Pancreas (tissue), 10 donors: ENCODE measurements around the gene METTL1. TPM values are rescaled to one million over a fixed set of nuclear protein-coding genes. Genes with fewer than 3 reads are reported as not detected.

Experiments used
- ATAC-seq, 4 donors: fragments of 200-7000 bp; cut with Tn5 transposase; one replicate each; pipeline versions ENCODE4 v1.8.0 to v1.9.1; 2020; ENCODE audit warnings: mild to moderate bottlenecking in 4 of 4, moderate library complexity in 4 of 4
- DNase-seq, 6 donors: peaks; one replicate each; pipeline ENCODE4 v3.0.0-alpha.2; 2020
- FAIRE-seq: peaks from 2 replicates; lab custom pipeline; 2012; peaks lifted over from hg19 to GRCh38; lab: Jason Lieb, UNC
- H3K27ac ChIP-seq, 4 donors: fragments of 200-600 bp; sonication (generic); 1 replicate in 3 of 4; 2 replicates in 1 of 4; pipeline versions ENCODE4 v1.5.0 to v1.8.0; 2020
- H3K27me3 ChIP-seq, 4 donors: fragments of 200-600 bp; one replicate each; pipeline ENCODE4 v1.8.0; 2021
- H3K36me3 ChIP-seq, 3 donors: fragments of 200-600 bp; sonication (generic) in 1 of 3; one replicate each; pipeline versions ENCODE4 v1.5.0 to v1.8.0; 2020 to 2021
- H3K4me1 ChIP-seq, 3 donors: fragments of 200-600 bp; one replicate each; pipeline ENCODE4 v1.8.0; 2021
- H3K4me3 ChIP-seq, 4 donors: fragments of 200-600 bp; sonication (generic) in 2 of 4; one replicate each; pipeline versions ENCODE4 v1.5.0 to v1.8.0; 2020 to 2021
- H3K9me3 ChIP-seq, 4 donors: fragments of 200-600 bp; one replicate each; pipeline ENCODE4 v1.8.0; 2021
- WGBS, 2 donors: extraction: QIAGEN DNeasy Blood & Tissue Kit; methylation state at CpG; one replicate each; pipeline ENCODE4 v1.1.7; 2013; 5-methylcytosine and 5-hydroxymethylcytosine counted together
- intact Hi-C, 3 donors: fragments of 100-400 bp; cut with DNase I; formaldehyde crosslinking; loops; one replicate each; pipeline versions ENCODE4 v1.11.1 to v1.14.2; 2022
- microRNA-seq, 2 donors: library from miRNA; unstranded; fragments of <30 nt; microRNA quantifications; one replicate each; pipeline versions ENCODE4 to v1.1.0, GENCODE V29; 2019 to 2020
- polyA plus RNA-seq, 2 donors: library from polyadenylated mRNA; stranded (reverse); fragments of 200-250 nt; gene quantifications; one replicate each; pipeline ENCODE4 v1.2.3, GENCODE V29; 2013
- total RNA-seq, 6 donors: library from RNA; stranded (reverse); fragmentation: NEBNext Ultra II Directional in 4 of 6; extraction: Animal tissue kit (Norgen Biotek cat#: 25700) in 4 of 6; gene quantifications; one replicate each; pipeline versions ENCODE4 v1.2.1 to v1.2.4, GENCODE V29; 2021 to 2023
- TF ChIP-seq, protein P1 (sequence below), 4 donors: fragments of 200-600 bp; sonication (generic) in 3 of 4; IDR thresholded peaks; one replicate each; pipeline versions ENCODE4 v1.5.0 to v1.8.0; 2021; ENCODE audit warnings: antibody characterized with exemption in 4 of 4
- donor health status: healthy with polysubstance abuse.
- donor health status: DM: no; HTN: no; CAD: no; lungs with moderate emphysema.
- donor health status: DM: no; HTN: no; CAD: no.
- donor health status: control.
- donor health status: control.
- donor health status: Bipolar disorder and iron deficiency.
- donor health status: DM: yes; HTN: yes; CAD: no.
- donor health status: DM: no; HTN: no; CAD: no.
- donor health status: DM: no; HTN: no; CAD: no.
- donor health status: DM: yes; HTN: yes; CAD: no.

Gene METTL1
- total and polyA plus RNA-seq, 8 donors, result 11.5 to 55.9 (median 23.0) TPM

DNA sequence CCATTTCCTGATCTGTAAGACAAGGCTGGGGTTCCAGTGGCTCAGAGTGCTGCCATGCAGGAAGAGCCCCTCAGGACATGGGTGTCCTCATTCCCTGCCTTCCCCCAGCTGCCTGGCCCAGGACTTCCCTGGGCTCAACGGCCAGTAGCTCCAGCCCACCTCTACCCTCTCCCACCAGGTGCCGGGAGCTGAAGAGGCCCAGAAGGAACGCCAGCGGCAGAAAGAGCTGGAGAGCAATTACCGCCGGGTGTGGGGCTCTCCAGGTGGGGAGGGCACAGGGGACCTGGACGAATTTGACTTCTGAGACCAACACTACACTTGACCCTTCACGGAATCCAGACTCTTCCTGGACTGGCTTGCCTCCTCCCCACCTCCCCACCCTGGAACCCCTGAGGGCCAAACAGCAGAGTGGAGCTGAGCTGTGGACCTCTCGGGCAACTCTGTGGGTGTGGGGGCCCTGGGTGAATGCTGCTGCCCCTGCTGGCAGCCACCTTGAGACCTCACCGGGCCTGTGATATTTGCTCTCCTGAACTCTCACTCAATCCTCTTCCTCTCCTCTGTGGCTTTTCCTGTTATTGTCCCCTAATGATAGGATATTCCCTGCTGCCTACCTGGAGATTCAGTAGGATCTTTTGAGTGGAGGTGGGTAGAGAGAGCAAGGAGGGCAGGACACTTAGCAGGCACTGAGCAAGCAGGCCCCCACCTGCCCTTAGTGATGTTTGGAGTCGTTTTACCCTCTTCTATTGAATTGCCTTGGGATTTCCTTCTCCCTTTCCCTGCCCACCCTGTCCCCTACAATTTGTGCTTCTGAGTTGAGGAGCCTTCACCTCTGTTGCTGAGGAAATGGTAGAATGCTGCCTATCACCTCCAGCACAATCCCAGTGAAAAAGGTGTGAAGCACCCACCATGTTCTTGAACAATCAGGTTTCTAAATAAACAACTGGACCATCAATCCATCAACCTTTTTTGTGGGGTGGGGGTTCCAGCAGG, 51.0 kb downstream of the METTL1 start:
- Histone ChIP-seq H3K9me3 (no peaks in the 10 kb centered on the region), H3K4me3 (no peak overlapping the region), H3K4me1 (no peaks in the 10 kb centered on the region), H3K27me3 (no peaks in the 10 kb centered on the region), H3K27ac (no peak overlapping the region), H3K36me3 (peaks cover 14 to 46% (median 28%) of the 10 kb centered on the region in 3 donors)
- no peak for ATAC-seq
- FAIRE-seq, result no peak
- DNase-seq, result no peak
- 81 to 87% methylated on average over 11 of the region's 11 CpGs for WGBS, 2 donors
- TF ChIP-seq, protein P1, sequence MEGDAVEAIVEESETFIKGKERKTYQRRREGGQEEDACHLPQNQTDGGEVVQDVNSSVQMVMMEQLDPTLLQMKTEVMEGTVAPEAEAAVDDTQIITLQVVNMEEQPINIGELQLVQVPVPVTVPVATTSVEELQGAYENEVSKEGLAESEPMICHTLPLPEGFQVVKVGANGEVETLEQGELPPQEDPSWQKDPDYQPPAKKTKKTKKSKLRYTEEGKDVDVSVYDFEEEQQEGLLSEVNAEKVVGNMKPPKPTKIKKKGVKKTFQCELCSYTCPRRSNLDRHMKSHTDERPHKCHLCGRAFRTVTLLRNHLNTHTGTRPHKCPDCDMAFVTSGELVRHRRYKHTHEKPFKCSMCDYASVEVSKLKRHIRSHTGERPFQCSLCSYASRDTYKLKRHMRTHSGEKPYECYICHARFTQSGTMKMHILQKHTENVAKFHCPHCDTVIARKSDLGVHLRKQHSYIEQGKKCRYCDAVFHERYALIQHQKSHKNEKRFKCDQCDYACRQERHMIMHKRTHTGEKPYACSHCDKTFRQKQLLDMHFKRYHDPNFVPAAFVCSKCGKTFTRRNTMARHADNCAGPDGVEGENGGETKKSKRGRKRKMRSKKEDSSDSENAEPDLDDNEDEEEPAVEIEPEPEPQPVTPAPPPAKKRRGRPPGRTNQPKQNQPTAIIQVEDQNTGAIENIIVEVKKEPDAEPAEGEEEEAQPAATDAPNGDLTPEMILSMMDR (IDR thresholded peaks at IDR 0.05), result no peak
- intact Hi-C loops, result no loop called here

DNA sequence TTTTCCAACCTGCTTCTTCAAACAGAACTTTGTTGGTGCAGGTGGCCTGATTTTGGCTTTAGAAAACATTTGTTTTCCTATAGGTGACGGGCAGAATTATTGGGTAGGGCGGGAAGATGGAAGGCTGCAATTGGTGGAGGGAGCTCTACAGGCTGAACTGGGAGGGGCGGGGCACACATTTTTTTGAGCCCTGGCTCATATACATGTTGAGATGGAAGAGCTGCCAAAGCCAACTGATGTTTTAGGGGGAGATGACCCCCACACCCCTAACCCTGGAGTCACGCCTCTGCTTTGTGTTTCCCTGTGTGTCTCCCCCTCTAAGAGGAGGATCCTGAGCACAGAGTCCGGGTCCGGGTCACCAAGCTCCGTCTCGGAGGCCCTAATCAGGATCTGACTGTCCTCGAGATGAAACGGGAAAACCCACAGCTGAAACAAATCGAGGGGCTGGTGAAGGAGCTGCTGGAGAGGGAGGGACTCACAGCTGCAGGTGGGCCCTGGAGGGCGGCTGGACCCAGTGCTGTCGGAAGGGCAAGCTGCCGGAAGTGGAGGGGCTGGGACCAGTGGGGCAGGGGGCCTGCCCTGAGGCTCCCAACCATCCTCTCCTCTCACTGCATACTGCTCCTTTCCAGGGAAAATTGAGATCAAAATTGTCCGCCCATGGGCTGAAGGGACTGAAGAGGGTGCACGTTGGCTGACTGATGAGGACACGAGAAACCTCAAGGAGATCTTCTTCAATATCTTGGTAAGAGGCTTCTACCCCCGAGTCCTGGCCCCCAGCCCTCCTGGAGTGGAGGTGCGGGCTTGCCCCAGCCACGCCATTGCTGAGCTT, 51.9 kb downstream of the METTL1 start:
- ATAC-seq (no peak), FAIRE-seq (no peak), DNase-seq (no peak)
- Histone ChIP-seq H3K36me3 (peaks cover 14 to 47% (median 28%) of the 10 kb centered on the region in 3 donors), H3K4me1 (no peaks in the 10 kb centered on the region), H3K4me3 (no peak overlapping the region), H3K9me3 (no peaks in the 10 kb centered on the region), H3K27me3 (no peaks in the 10 kb centered on the region), H3K27ac (no peak overlapping the region)
- TF ChIP-seq, protein P1 (IDR thresholded peaks at IDR 0.05), result no peak
- intact Hi-C loops, result no loop called here
- WGBS, 2 donors, result 89 to 91% methylated on average over 20 of the region's 20 CpGs

DNA sequence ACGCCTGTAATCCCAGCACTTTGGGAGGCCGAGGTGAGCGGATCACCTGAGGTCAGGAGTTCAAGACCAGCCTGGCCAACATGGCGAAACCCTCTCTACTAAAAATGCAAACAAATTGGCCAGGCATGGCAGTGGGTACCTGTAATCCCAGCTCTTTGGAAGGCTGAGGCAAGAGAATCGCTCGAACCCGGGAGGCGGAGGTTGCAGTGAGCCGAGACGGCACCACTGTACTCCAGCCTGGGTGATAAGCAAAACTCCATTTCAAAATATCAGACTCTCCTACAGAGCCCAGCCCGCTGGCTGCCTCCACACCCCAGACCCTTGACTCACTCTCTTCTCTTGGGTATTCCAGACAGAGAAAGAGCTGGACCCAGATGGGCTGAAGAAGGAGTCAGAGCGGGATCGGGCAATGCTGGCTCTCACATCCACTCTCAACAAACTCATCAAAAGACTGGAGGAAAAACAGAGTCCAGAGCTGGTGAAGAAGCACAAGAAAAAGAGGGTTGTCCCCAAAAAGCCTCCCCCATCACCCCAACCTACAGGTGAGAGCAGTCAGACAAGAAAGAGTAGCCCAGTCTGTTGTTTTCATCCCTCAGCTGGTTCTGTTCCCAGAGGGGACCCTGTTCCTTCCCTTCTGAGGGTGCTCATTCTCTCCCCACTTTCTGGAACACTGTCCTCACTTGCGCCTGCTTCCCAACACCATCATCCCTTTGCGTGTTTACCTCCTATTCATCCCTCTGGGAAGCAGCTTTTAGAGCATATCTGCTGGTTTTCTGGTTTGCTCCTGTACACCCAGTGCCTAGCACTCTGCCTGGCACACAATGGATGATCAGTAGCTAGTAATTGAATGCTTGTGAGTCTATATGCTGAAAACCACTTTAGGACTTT, 53.0 kb downstream of the METTL1 start:
- Histone ChIP-seq H3K4me1 (no peaks in the 10 kb centered on the region), H3K4me3 (no peak overlapping the region), H3K9me3 (no peaks in the 10 kb centered on the region), H3K27me3 (no peaks in the 10 kb centered on the region), H3K27ac (no peak overlapping the region), H3K36me3 (peaks cover 14 to 47% (median 28%) of the 10 kb centered on the region in 3 donors)
- intact Hi-C loops, result no loop called here
- TF ChIP-seq, protein P1 (IDR thresholded peaks at IDR 0.05), result no peak
- DNase-seq, result no peak
- 97 to 98% methylated on average over 15 of the region's 15 CpGs for WGBS, 2 donors
- ATAC-seq, result no peak
- no peak for FAIRE-seq

Small RNAs within 50 kb of the gene (microRNA-seq; reads per million reads assigned to microRNA genes)
- gene MIR6759, result 0 reads per million in 2 donors

Other genes with a start within 250 kb of the METTL1 start
- 10 to 100 TPM; 37.4 to 66.1 (median 46.1) TPM for gene MBD6, start 249.3 kb downstream of the METTL1 start, total RNA-seq
- gene MBD6, start 249.3 kb downstream of the METTL1 start, polyA plus RNA-seq, result 10 to 100 TPM; 62.9 to 87.1 TPM
- gene DCTN2, start 224.9 kb downstream of the METTL1 start, total RNA-seq, result 10 to 100 TPM; 54.9 to 66.2 (median 63.5) TPM
- 100 to 1,000 TPM in 1 of 2 donors, 10 to 100 TPM in 1; 73.7 to 117 TPM for gene DCTN2, start 224.9 kb downstream of the METTL1 start, polyA plus RNA-seq
- under 1 TPM; 0.25 to 0.95 (median 0.47) TPM for gene KIF5A, start 222.1 kb downstream of the METTL1 start, total RNA-seq
- 1 to 10 TPM in 1 of 2 donors, under 1 TPM in 1; 0.76 to 2.9 TPM for gene KIF5A, start 222.1 kb downstream of the METTL1 start, polyA plus RNA-seq
- gene PIP4K2C, start 180.9 kb downstream of the METTL1 start, total RNA-seq, result 10 to 100 TPM; 11.3 to 17.0 (median 15.4) TPM
- 10 to 100 TPM in 1 of 2 donors, 1 to 10 TPM in 1; 5.3 to 15.9 TPM for gene PIP4K2C, start 180.9 kb downstream of the METTL1 start, polyA plus RNA-seq
- 10 to 100 TPM in 4 of 6 donors, 1 to 10 TPM in 2; 9.0 to 22.9 (median 12.1) TPM for gene DTX3, start 167.3 kb downstream of the METTL1 start, total RNA-seq
- gene DTX3, start 167.3 kb downstream of the METTL1 start, polyA plus RNA-seq, result 10 to 100 TPM; 36.6 to 71.7 TPM
- gene ARHGEF25, start 160.7 kb downstream of the METTL1 start, total RNA-seq, result 1 to 10 TPM; 1.8 to 7.0 (median 3.3) TPM
- gene ARHGEF25, start 160.7 kb downstream of the METTL1 start, polyA plus RNA-seq, result 10 to 100 TPM; 16.5 to 22.1 TPM
- under 1 TPM in 5 of 6 donors, not detected in 1; 0.04 to 0.78 (median 0.24) TPM for gene B4GALNT1, start 138.9 kb downstream of the METTL1 start, total RNA-seq
- 1 to 10 TPM in 1 of 2 donors, under 1 TPM in 1; 0.61 to 1.1 TPM for gene B4GALNT1, start 138.9 kb downstream of the METTL1 start, polyA plus RNA-seq
- 100 to 1,000 TPM; 177 to 254 (median 196) TPM for gene OS9, start 78.0 kb downstream of the METTL1 start, total RNA-seq
- gene OS9, start 78.0 kb downstream of the METTL1 start, polyA plus RNA-seq, result 100 to 1,000 TPM; 177 to 192 TPM
- 1 to 10 TPM in 1 of 6 donors, under 1 TPM in 5; 0.24 to 1.2 (median 0.72) TPM for gene AGAP2, start 33.4 kb downstream of the METTL1 start, total RNA-seq
- 1 to 10 TPM in 1 of 2 donors, under 1 TPM in 1; 0.87 to 3.0 TPM for gene AGAP2, start 33.4 kb downstream of the METTL1 start, polyA plus RNA-seq
- gene TSPAN31, start 27.1 kb downstream of the METTL1 start, total RNA-seq, result 10 to 100 TPM; 12.2 to 17.9 (median 14.5) TPM
- 10 to 100 TPM; 13.0 to 29.8 TPM for gene TSPAN31, start 27.1 kb downstream of the METTL1 start, polyA plus RNA-seq
- gene CDK4, start 19.8 kb downstream of the METTL1 start, total RNA-seq, result 10 to 100 TPM; 30.6 to 48.5 (median 40.3) TPM
- gene CDK4, start 19.8 kb downstream of the METTL1 start, polyA plus RNA-seq, result 10 to 100 TPM; 26.7 to 43.4 TPM
- 10 to 100 TPM in 1 of 6 donors, 1 to 10 TPM in 5; 6.7 to 11.3 (median 7.6) TPM for gene MARCHF9, start 17.0 kb downstream of the METTL1 start, total RNA-seq
- 10 to 100 TPM; 17.2 to 32.5 TPM for gene MARCHF9, start 17.0 kb downstream of the METTL1 start, polyA plus RNA-seq
- gene CYP27B1, start 5.0 kb downstream of the METTL1 start, total RNA-seq, result 1 to 10 TPM; 2.1 to 5.8 (median 3.8) TPM
- 1 to 10 TPM; 1.6 to 3.3 TPM for gene CYP27B1, start 5.0 kb downstream of the METTL1 start, polyA plus RNA-seq
- 10 to 100 TPM in 5 of 6 donors, 1 to 10 TPM in 1; 9.3 to 20.8 (median 16.0) TPM for gene EEF1AKMT3, start 509 bp upstream of the METTL1 start, total RNA-seq
- 1 to 10 TPM; 3.7 to 7.2 TPM for gene EEF1AKMT3, start 509 bp upstream of the METTL1 start, polyA plus RNA-seq
- 10 to 100 TPM in 4 of 6 donors, 1 to 10 TPM in 2; 7.2 to 14.2 (median 12.1) TPM for gene TSFM, start 10.7 kb upstream of the METTL1 start, total RNA-seq
- gene TSFM, start 10.7 kb upstream of the METTL1 start, polyA plus RNA-seq, result 10 to 100 TPM; 13.2 to 16.7 TPM
- gene AVIL, start 46.6 kb upstream of the METTL1 start, total RNA-seq, result 10 to 100 TPM in 1 of 6 donors, 1 to 10 TPM in 5; 1.6 to 11.7 (median 3.7) TPM
- gene AVIL, start 46.6 kb upstream of the METTL1 start, polyA plus RNA-seq, result 10 to 100 TPM; 11.7 to 15.9 TPM
- 100 to 1,000 TPM in 2 of 6 donors, 10 to 100 TPM in 4; 88.8 to 165 (median 94.5) TPM for gene CTDSP2, start 74.6 kb upstream of the METTL1 start, total RNA-seq
- 10 to 100 TPM; 38.7 to 48.6 TPM for gene CTDSP2, start 74.6 kb upstream of the METTL1 start, polyA plus RNA-seq
- gene ATP23, start 169.5 kb upstream of the METTL1 start, total RNA-seq, result 1 to 10 TPM; 2.7 to 5.0 (median 4.1) TPM
- gene ATP23, start 169.5 kb upstream of the METTL1 start, polyA plus RNA-seq, result 1 to 10 TPM; 3.8 to 5.7 TPM